CD4-positive, alpha-beta T cell (primary cell): ENCODE data around the gene TCF12. TPM values are rescaled to one million over a fixed set of nuclear protein-coding genes. Genes with fewer than 3 reads are reported as not detected.

Experiments
- ATAC-seq: fragments of 200-7000 bp; cut with Tn5 transposase; one replicate; pipeline ENCODE4 v1.10.0; 2022; ENCODE audit warnings: mild to moderate bottlenecking; ENCODE audit not compliant: poor library complexity
- CTCF ChIA-PET: fragments of 350-600 bp; sonication (Branson Sonifier 250); formaldehyde crosslinking; loops from one replicate; lab custom pipeline; 2021; ENCODE audit warnings: antibody characterized with exemption, inconsistent platforms; lab: Charles Lee
- POLR2A ChIA-PET: fragments of 350-600 bp; sonication (Branson Sonifier 250); formaldehyde crosslinking; loops from one replicate; lab custom pipeline; 2021; ENCODE audit warnings: antibody characterized with exemption, inconsistent platforms; lab: Charles Lee
- DNase-seq, 14 experiments: peaks; one replicate each; pipeline ENCODE4 v3.0.0-alpha.2; 2013 to 2020; ENCODE audit warnings: mixed read lengths in 2 of 14
- H3K27ac ChIP-seq, 2 donors: one replicate each; pipeline versions ENCODE4 v1.5.1 to v1.7.0; 2013; ENCODE audit warnings: low read length in 2 of 2, low read depth in 1 of 2, mild to moderate bottlenecking in 1 of 2
- H3K27me3 ChIP-seq, 2 experiments: 1 replicate in 1 of 2; 2 replicates in 1 of 2; pipeline versions ENCODE4 v1.6.1 to v1.7.0; 2013; ENCODE audit warnings: low read length in 2 of 2, control low read depth in 1 of 2, mild to moderate bottlenecking in 1 of 2, moderate library complexity in 1 of 2; ENCODE audit not compliant: insufficient read depth in 2 of 2, control insufficient read depth in 1 of 2
- H3K36me3 ChIP-seq: one replicate; pipeline ENCODE4 v1.6.1; 2013; ENCODE audit warnings: low read length, control low read depth; ENCODE audit not compliant: insufficient read depth
- H3K4me1 ChIP-seq: one replicate; pipeline ENCODE4 v1.6.1; 2013; ENCODE audit warnings: low read length, control low read depth; ENCODE audit not compliant: insufficient read depth
- H3K4me3 ChIP-seq: one replicate; pipeline ENCODE4 v1.5.1; 2013; ENCODE audit warnings: mild to moderate bottlenecking, low read length, moderate library complexity
- H3K9me3 ChIP-seq, 2 experiments: 1 replicate in 1 of 2; 2 replicates in 1 of 2; pipeline versions ENCODE4 v1.6.1 to v1.7.0; 2013; ENCODE audit warnings: low read length in 2 of 2, mild to moderate bottlenecking in 2 of 2, control low read depth in 1 of 2, moderate library complexity in 1 of 2; ENCODE audit not compliant: control insufficient read depth in 1 of 2, insufficient read depth in 1 of 2
- H3K27ac Mint-ChIP-seq: one replicate; pipeline ENCODE4 v1.8.0; 2020; ENCODE audit warnings: mixed read lengths
- H3K27me3 Mint-ChIP-seq: one replicate; pipeline ENCODE4 v1.8.0; 2021; ENCODE audit warnings: mixed read lengths
- H3K36me3 Mint-ChIP-seq: one replicate; pipeline ENCODE4 v1.8.0; 2021; ENCODE audit warnings: low read depth, mixed read lengths
- H3K4me1 Mint-ChIP-seq: one replicate; pipeline ENCODE4 v1.8.0; 2021; ENCODE audit warnings: low read depth, mixed read lengths
- H3K4me3 Mint-ChIP-seq: one replicate; pipeline ENCODE4 v1.8.0; 2020; ENCODE audit warnings: mild to moderate bottlenecking, mixed read lengths
- H3K9me3 Mint-ChIP-seq: one replicate; pipeline ENCODE4 v1.8.0; 2020; ENCODE audit warnings: mixed read lengths
- CTCF ChIP-seq: fragments of 200-600 bp; IDR thresholded peaks from one replicate; pipeline ENCODE4 v1.8.0; 2022; ENCODE audit warnings: antibody characterized with exemption, mild to moderate bottlenecking
- intact Hi-C, 2 experiments: fragments of 100-400 bp; cut with DNase I in 1 of 2; cut with micrococcal nuclease in 1 of 2; formaldehyde crosslinking; loops; one replicate each; pipeline versions ENCODE4 v1.15.1 to v1.9.0; 2023 to 2025; cut with DNase I, micrococcal nuclease
- total RNA-seq, 174 experiments: library from RNA in 2 of 174; stranded (reverse) in 2 of 174; gene quantifications; one replicate each; pipeline ENCODE4 v1.2.3 and lab custom pipeline; 2021 to 2026

The TCF12 gene
- total RNA-seq, 2 experiments from 2014 or later: 54.0 TPM

GRCh38 chr15:57309856-57310760, 391.7 kb downstream of the TCF12 start:
- Mint-ChIP-seq H3K27me3 (no peaks in the 10 kb centered on the region), H3K4me1 (no peaks in the 10 kb centered on the region), H3K36me3 (no peaks in the 10 kb centered on the region), H3K4me3 (no peak overlapping the region), H3K9me3 (no peaks in the 10 kb centered on the region), H3K27ac (no peak overlapping the region)
- Histone ChIP-seq H3K27ac (no peak overlapping the region), H3K9me3 (no peaks in the 10 kb centered on the region), H3K4me1 (peaks cover 11% of the 10 kb centered on the region), H3K27me3 (no peaks in the 10 kb centered on the region), H3K36me3 (no peaks in the 10 kb centered on the region), H3K4me3 (no peak overlapping the region)
- no peak for ATAC-seq
- no peak for DNase-seq
- intact Hi-C loops: loop anchor here (5.0 to 10.0 kb wide), 2 partner anchors 393 to 395 kb away; partner anchors contain the start of gene TCF12 (in 2 of the 2)
- ChIA-PET CTCF (no interaction called here), POLR2A (no interaction called here)
- no peak for TF ChIP-seq CTCF

GRCh38 chr15:57310876-57311275, 392.4 kb downstream of the TCF12 start:
- ATAC-seq: no peak
- H3K4me3 ChIP-seq: no peak overlapping the region
- POLR2A ChIA-PET: no interaction called here
- H3K36me3 ChIP-seq: no peaks in the 10 kb centered on the region
- Mint-ChIP-seq H3K4me1 (no peaks in the 10 kb centered on the region), H3K9me3 (no peaks in the 10 kb centered on the region), H3K4me3 (no peak overlapping the region), H3K36me3 (no peaks in the 10 kb centered on the region), H3K27me3 (no peaks in the 10 kb centered on the region), H3K27ac (no peak overlapping the region)
- intact Hi-C loops: no loop called here
- no peak for TF ChIP-seq CTCF
- no peak overlapping the region for H3K27ac ChIP-seq
- peaks cover 11% of the 10 kb centered on the region for H3K4me1 ChIP-seq
- DNase-seq: no peak
- no peaks in the 10 kb centered on the region for H3K27me3 ChIP-seq
- H3K9me3 ChIP-seq: no peaks in the 10 kb centered on the region
- CTCF ChIA-PET: no interaction called here

- H3K9me3 ChIP-seq: no peaks in the 10 kb centered on the region
- ATAC-seq (no peak), DNase-seq (no peak)
- no peaks in the 10 kb centered on the region for H3K9me3 Mint-ChIP-seq
- H3K36me3 ChIP-seq: no peaks in the 10 kb centered on the region
- no peaks in the 10 kb centered on the region for H3K27me3 ChIP-seq
- intact Hi-C loops: no loop called here
- no peak overlapping the region for H3K27ac ChIP-seq
- no peak overlapping the region for H3K4me3 Mint-ChIP-seq
- H3K4me3 ChIP-seq: no peak overlapping the region
- no peaks in the 10 kb centered on the region for H3K27me3 Mint-ChIP-seq
- ChIA-PET CTCF (no interaction called here), POLR2A (no interaction called here)
- TF ChIP-seq CTCF: no peak
- H3K4me1 Mint-ChIP-seq: no peaks in the 10 kb centered on the region
- no peak overlapping the region for H3K27ac Mint-ChIP-seq
- no peaks in the 10 kb centered on the region for H3K36me3 Mint-ChIP-seq
- peaks cover 1% of the 10 kb centered on the region for H3K4me1 ChIP-seq
These were observed 393.5 kb downstream of the TCF12 start for GRCh38 chr15:57312006-57312317.
